HG02623 (cell line): Measurements from ENCODE around the gene FBXO3.
"Not testable (repeated sequence)": the region's sequence is repeated elsewhere in the genome, so short reads cannot be mapped to it uniquely, and the experiment has no call there.

Experiments
- ATAC-seq: cut with Tn5 transposase; IDR thresholded peaks from one replicate; pipeline ENCODE4 v1.9.1; 2021; ENCODE audit warnings: moderate library complexity; ENCODE audit not compliant: unreplicated experiment

The FBXO3 gene

GRCh38 chr11:33773987-33774735 is at the start of gene FBXO3:
Gene FBXO3, minus strand, starts transcription at chr11:33774520. Its CDS starts 23 bp downstream, at chr11:33774497.
- peak; percentile 72 for ATAC-seq

DNA sequence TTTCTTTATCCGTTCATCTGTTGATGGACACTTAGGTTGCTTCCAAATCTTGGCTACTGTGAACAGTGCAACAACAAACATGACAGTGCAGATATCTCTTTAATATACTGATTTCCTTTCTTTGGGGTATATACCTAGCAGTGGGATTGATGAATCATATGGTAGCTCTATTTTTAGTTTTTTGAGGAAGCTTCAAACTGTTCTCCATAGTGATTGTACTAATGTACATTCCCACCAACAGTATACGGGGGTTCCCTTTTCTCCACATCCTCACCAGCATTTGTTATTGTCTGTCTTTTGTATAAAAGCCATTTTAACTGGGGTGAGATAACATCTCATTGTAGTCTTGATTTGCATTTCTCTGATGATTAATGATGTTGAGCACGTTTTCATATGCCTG is 48.7 kb upstream of the FBXO3 start:
- ATAC-seq, result not testable (repeated sequence)

DNA sequence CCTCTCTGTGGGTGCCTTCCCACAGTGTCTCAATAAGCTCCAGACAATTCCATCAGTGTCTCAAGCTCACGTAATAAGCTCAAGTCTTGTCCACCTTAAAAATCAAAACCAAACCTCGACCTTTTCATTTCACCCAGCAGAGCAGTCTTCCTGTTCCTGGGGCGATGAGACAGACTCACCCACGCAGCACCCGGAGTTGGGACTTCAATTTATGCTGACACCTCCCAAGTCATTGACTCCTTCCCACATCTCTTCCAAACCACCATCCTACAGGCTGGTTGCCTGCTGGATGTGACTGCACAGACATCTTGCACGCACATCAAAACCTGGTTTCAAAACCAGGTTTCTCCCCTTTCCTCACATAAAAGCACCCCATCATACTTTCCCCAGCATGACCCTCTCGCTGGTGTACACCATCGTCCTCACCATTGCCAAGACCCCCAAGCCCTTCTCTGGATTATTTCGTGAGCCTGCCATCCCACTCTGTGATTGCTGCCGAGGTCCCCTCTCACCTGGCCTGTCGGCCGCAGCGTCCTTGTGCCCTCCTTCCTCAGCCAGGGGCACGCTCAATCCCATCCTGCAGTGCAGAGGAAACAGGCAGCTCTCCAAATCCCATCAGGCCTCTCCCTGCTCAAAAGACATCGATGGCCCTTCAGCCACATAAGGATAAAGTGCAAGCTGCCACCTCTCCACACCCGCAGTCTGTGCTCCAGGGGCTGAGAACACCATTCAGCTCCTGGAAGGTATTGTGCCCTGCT is 45.1 kb upstream of the FBXO3 start:
- ATAC-seq, result no peak

DNA sequence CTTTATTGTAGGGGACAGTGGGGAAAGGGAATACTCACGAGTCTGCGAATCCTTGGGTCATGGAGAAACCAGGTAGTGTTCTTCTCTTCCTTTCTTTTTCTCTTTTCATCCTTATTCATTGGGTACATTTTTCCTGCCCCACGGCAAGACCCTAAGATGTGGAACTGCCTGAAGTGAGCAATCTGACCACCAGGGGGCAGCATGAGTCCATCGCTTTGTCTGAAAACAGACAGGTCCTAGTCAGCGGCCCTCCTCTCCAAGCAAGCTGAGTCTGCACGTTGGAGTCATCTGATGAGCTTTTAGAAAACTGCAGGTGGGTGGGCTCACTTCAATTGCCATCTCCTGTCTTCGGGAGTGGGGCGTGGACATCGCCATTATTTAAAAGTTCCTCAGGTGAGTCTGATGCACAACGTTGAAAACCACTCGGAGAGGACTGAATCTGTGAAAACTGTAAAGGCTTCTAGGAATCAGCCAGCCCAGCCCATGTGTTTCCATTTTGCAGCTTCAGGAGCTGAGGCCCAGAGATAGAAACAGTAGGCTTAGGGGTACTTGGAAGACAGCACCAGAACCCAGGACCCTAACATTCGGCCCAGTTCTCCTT is 34.0 kb upstream of the FBXO3 start:
- ATAC-seq, result peak; percentile 71

- no peak for ATAC-seq
Measured at GRCh38 chr11:33804471-33804870, 30.2 kb upstream of the FBXO3 start.

DNA sequence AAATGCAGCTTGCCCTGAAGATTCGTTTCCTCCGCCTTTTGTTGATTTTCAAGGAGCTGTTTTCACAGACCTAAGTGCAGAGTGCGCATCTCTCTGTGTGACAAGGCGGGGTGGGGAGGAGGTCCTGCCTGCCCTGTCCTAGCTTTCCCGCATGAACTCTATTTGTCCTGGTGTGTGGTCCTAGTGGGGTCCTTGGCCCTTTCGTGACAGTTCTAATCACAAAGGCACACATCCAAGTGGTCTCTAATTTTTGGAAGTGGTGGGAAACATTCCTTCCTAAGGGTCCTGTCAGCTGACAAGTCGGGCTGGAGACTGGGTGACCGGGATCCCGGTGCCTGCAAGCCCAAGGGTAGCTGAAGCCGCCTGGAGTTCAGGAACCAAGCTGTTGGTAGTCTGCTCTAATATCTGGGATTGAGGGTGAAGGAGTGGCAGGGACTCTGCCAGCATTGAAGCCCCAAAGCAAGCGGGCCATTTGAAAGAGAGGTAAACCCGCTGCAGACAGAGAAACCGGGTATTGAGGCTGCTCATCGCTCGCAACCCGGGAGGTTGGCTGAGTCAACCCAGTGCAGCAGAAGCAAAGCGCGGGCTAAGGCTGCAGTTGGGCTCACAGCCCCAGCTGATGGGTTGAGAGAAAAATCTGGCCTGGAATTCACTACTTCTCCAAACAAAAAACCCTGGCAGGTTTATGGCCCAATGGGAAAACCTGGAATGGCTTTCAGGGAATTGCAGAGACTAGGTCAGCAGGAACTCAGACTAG is 28.1 kb upstream of the FBXO3 start:
- no peak for ATAC-seq

DNA sequence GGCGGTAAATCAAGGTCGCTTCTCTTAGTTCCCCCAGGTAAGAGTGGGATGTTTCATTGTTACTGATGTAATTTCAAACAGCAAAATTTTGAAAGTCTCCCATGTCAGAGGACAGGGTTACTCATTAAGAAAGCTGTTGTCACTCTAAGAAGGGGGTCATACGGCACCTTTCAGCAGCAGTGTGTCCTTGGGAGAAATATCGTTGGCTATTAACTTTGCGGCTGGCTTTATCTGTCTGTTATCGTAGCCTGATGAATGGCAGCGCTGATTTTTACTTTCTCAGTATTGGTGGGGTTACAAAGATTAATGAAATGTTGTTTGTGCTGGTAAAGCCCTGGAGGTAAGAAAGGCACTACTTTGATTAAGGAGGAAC is 27.5 kb upstream of the FBXO3 start:
- ATAC-seq, result no peak

- ATAC-seq, result no peak
Measured at GRCh38 chr11:33797879-33798278, 23.6 kb upstream of the FBXO3 start.

DNA sequence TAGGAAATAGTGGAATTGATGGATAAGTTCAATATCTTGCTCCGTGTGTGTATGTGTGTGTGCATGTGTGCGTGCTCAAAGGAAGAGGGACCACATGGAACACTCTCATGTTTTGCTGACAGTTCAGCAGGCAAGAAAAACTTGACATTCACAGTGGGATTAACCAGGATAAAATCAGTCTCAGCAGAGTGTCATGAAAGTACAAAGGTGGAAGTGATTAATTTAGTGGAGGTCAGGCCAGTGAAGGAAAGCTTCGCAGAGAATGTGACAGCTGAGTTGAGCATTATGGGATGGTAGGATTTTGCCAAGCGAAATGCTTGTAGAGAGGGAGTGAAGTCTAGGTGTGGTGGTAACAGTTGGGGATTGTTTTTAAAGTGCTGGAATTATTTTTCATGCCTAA is 15.7 kb upstream of the FBXO3 start:
- ATAC-seq, result no peak

DNA sequence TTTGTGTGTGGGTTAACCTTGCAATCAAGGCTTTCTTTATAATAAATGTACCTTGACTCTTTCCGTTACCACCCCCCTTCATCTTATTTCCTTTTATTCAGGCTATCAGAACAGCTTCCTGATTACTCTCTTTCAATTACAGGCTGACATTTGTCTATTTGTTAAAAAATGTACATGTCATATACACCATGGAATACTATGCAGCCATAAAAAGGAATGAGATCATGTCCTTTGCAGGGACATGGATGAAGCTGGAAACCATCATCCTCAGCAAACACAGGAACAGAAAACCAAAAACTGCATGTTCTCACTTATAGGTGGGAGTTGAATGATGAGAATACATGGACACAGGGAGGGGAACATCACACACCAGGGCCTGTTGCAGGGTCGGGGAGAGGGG is 13.8 kb upstream of the FBXO3 start:
- ATAC-seq, result not testable (repeated sequence)

- no peak for ATAC-seq
Measured at GRCh38 chr11:33787076-33787475, 12.8 kb upstream of the FBXO3 start.

GRCh38 chr11:33785609-33786008 is 11.3 kb upstream of the FBXO3 start:
- no peak for ATAC-seq

GRCh38 chr11:33779849-33780528 is 5.7 kb upstream of the FBXO3 start:
- no peak for ATAC-seq

GRCh38 chr11:33778675-33779074 is 4.4 kb upstream of the FBXO3 start:
- ATAC-seq, result no peak

DNA sequence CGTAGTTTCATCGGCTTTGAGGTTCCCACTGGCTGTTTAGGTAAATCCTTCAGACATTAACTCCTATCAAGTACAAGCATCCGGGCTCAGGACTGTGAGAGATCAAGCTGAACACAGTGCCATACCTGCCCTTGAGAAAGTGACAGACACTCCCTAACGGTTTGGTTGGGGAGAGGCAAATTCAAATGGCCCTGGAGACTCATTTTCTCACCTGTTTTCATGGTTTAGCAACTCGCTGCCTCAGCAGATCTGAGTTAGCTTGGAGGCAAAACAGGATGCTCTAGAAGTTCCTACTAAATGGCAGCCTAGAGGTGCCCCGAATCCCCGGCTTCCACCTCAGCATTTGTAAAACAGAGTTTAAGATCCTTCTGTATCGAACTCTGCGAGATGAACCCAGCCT is 3.6 kb upstream of the FBXO3 start:
- no peak for ATAC-seq

DNA sequence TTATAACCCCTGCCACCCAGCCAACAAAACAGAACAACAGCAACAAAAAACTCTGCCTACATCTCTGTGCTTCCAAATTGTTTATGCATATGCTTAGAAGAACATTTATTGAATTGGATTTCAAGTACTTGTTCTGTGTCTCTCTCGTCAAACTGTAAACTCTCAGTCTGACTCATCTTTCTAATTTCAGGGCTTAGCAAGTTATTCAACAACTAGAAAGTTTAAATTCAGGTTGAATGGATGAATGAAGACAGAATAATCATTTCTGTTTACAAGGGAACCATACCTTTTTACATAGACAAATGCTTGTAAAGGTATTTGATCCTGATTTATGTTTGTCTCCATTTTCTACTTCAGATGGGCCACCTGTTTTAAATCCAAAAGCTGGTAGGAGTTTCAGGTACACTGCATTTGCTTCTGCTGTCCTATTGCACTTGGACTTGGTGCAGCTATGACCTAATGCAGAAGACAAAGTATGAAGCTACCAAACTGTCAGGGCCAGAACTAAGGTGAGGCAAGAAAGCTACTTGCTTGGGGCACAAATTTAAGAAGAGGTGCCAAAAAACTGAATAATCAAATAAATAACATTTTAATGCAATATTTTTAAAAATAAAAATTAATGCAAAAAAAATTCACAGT is 1.6 kb upstream of the FBXO3 start:
- no peak for ATAC-seq

- ATAC-seq, result no peak
Measured at GRCh38 chr11:33775467-33775807, 1.1 kb upstream of the FBXO3 start.

DNA sequence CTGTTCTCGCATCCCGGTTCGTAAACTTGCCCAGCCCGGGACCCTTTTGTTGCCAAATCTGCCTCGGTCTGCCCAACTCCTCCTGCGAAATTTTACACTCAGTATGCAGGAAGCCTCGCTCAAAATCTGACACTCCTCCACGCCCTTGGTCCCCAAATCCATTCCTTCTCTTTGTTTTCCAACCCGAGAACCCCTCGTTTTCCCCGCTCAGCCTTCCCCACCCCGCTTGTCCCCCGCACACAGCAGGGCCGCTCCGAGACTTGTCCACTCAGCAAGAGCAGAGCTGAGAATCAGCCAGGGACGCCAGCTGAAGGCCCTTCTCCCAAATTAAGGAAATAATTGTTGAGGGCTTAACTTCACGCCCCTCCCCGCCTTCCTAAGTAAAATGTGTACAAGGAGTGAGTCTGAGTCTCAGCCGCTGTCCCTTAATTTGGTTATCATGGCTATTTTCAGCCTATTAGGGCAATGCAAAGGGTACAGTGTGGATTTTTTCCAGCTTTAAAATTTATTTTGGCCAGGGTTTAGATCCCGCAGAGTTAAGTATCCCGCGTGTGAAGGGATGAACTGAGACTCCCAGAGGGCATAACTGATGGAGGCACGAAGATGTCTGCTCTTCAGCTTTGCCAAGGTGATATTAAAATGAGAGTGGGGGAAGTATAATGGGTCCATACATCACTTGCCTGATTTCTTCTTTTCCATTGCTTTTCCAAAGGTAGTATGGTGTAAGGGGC is 581 bp upstream of the FBXO3 start:
- ATAC-seq, result no peak

GRCh38 chr11:33773404-33773986 is 825 bp downstream of the FBXO3 start:
- ATAC-seq, result peak; percentile 14
